Left lung (tissue), 10 donors: ENCODE results near the gene TCEANC2. TPM values are rescaled to one million over a fixed set of nuclear protein-coding genes. Genes with fewer than 3 reads are reported as not detected.

ENCODE experiments used
- ATAC-seq: fragments of 200-7000 bp; cut with Tn5 transposase; one replicate; pipeline ENCODE4 v1.9.1; 2020; ENCODE audit warnings: moderate library complexity
- DNase-seq, 4 donors: peaks; one replicate each; pipeline ENCODE4 v3.0.0-alpha.2; 2013 to 2020
- H3K27ac ChIP-seq, 2 donors: fragments of 200-600 bp; sonication (generic) in 1 of 2; one replicate each; pipeline versions ENCODE4 v1.5.0 to v1.8.0; 2020 to 2021
- H3K27me3 ChIP-seq, 2 donors: fragments of 200-600 bp; sonication (generic) in 1 of 2; one replicate each; pipeline versions ENCODE4 v1.5.0 to v1.8.0; 2020 to 2021
- H3K36me3 ChIP-seq, 2 donors: fragments of 200-600 bp; sonication (generic) in 1 of 2; one replicate each; pipeline versions ENCODE4 v1.5.0 to v1.8.0; 2020 to 2021
- H3K4me1 ChIP-seq, 2 donors: fragments of 200-600 bp; one replicate each; pipeline ENCODE4 v1.8.0; 2021
- H3K4me3 ChIP-seq, 2 donors: fragments of 200-600 bp; sonication (generic) in 1 of 2; one replicate each; pipeline versions ENCODE4 v1.5.0 to v1.8.0; 2020 to 2021; ENCODE audit warnings: mild to moderate bottlenecking in 1 of 2
- H3K9me3 ChIP-seq, 2 donors: fragments of 200-600 bp; sonication (generic) in 1 of 2; one replicate each; pipeline versions ENCODE4 v1.5.0 to v1.8.0; 2020 to 2021
- intact Hi-C, 2 donors: fragments of 100-400 bp; cut with DNase I; formaldehyde crosslinking; loops; one replicate each; pipeline versions ENCODE4 v1.11.2 to v1.14.2; 2022
- polyA plus RNA-seq, 6 donors: library from polyadenylated mRNA; unstranded; fragments of 120-200 nt; gene quantifications; one replicate each; pipeline ENCODE4 v1.2.1, GENCODE V29; 2013; ENCODE audit not compliant: insufficient read length in 6 of 6
- total RNA-seq, 2 donors: library from RNA; stranded (reverse); fragmentation: NEBNext Ultra II Directional; extraction: Animal tissue kit (Norgen Biotek cat#: 25700); gene quantifications; one replicate each; pipeline ENCODE4 v1.2.1, GENCODE V29; 2021
- TF ChIP-seq, protein P1 (sequence below), 2 donors: fragments of 200-600 bp; sonication (generic) in 1 of 2; IDR thresholded peaks; one replicate each; pipeline versions ENCODE4 v1.5.0 to v1.8.0; 2021; ENCODE audit warnings: antibody characterized with exemption in 2 of 2
- donor health status: DM: no; HTN: yes; CAD: no.
- donor health status: DM: no; HTN: no; CAD: no.

The TCEANC2 gene
- total and polyA plus RNA-seq, 8 donors, result 5.2 to 13.3 (median 10.2) TPM

DNA sequence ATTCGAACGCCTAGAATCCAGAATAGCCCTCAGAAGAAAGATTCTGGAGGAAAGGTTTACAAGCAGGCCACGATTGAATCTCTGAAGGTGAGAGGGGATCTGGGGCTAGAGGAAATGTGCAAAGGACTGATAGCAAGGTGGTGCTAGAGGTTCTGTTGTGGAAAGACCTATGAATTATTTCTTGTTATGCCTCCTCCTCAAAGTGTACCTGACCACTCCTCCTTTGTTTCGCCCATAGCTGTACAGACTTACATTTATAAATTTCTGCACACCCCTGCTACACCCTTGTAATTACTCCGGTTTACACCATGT is 986 bp downstream of the TCEANC2 start:
- ATAC-seq (no peak), DNase-seq (peak in 1 of 4 donors; percentile 2)
- intact Hi-C loops, result no loop called here
- no peaks in the 10 kb centered on the region for H3K27me3 ChIP-seq
- peak overlapping the region in 1 of 2 donors; percentile 98 for H3K27ac ChIP-seq
- H3K4me3 ChIP-seq, result peak overlapping the region; percentile 75 to 97
- peaks cover 15 to 42% of the 10 kb centered on the region in 2 donors for H3K4me1 ChIP-seq
- TF ChIP-seq, protein P1, sequence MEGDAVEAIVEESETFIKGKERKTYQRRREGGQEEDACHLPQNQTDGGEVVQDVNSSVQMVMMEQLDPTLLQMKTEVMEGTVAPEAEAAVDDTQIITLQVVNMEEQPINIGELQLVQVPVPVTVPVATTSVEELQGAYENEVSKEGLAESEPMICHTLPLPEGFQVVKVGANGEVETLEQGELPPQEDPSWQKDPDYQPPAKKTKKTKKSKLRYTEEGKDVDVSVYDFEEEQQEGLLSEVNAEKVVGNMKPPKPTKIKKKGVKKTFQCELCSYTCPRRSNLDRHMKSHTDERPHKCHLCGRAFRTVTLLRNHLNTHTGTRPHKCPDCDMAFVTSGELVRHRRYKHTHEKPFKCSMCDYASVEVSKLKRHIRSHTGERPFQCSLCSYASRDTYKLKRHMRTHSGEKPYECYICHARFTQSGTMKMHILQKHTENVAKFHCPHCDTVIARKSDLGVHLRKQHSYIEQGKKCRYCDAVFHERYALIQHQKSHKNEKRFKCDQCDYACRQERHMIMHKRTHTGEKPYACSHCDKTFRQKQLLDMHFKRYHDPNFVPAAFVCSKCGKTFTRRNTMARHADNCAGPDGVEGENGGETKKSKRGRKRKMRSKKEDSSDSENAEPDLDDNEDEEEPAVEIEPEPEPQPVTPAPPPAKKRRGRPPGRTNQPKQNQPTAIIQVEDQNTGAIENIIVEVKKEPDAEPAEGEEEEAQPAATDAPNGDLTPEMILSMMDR (IDR thresholded peaks at IDR 0.05), result no peak
- no peaks in the 10 kb centered on the region for H3K9me3 ChIP-seq
- peaks cover 0 to 5% of the 10 kb centered on the region in 2 donors for H3K36me3 ChIP-seq

DNA sequence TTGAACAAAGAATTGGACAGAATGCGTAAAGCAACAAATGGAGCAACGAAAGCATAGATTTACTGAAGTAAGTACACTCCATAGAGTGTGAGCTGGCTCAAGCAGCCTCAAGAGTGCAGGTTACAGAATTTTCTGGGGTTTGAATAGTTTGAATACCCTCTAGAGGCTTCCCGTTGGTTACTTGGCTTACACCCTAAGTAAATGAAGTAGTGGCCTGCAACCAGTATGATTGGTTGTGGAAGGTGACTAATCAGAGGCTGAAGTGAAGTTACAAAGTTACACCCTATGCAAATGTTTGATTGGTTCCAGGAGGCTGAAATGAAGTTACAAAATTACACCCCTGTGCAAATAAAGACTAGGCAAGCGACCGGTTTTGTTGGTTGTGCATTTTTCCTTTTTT is 10.9 kb downstream of the TCEANC2 start:
- Histone ChIP-seq H3K4me1 (no peaks in the 10 kb centered on the region), H3K4me3 (no peak overlapping the region), H3K9me3 (no peaks in the 10 kb centered on the region), H3K27ac (no peak overlapping the region), H3K27me3 (no peaks in the 10 kb centered on the region), H3K36me3 (no peaks in the 10 kb centered on the region)
- DNase-seq (no peak), ATAC-seq (no peak)
- TF ChIP-seq, protein P1 (IDR thresholded peaks at IDR 0.05), result no peak
- intact Hi-C loops, result no loop called here

DNA sequence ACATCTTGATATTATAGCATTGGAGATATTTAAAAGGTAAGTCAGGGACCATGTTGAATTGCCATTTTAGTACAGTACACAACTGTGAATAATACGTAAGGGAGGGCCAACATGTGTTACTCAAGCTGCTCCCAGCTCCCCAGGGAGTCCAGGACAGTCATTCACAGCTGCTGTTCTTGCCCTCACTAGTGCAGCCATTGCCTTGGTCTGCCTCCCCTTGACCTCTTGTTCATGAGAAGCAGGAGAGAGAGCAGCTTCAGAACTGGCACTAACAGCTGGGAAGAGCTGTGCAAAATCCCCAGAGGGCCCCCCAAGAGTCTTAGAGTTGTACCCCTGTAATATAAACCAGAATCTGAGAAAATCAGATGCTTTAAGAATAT is 16.4 kb downstream of the TCEANC2 start:
- intact Hi-C loops, result loop anchor here in 1 of 2 donors (5.0 kb wide), 1 partner anchor 423 kb away; no protein-coding TSS in a partner anchor
- ATAC-seq, result peak; percentile 17
- TF ChIP-seq, protein P1 (IDR thresholded peaks at IDR 0.05), result no peak

DNA sequence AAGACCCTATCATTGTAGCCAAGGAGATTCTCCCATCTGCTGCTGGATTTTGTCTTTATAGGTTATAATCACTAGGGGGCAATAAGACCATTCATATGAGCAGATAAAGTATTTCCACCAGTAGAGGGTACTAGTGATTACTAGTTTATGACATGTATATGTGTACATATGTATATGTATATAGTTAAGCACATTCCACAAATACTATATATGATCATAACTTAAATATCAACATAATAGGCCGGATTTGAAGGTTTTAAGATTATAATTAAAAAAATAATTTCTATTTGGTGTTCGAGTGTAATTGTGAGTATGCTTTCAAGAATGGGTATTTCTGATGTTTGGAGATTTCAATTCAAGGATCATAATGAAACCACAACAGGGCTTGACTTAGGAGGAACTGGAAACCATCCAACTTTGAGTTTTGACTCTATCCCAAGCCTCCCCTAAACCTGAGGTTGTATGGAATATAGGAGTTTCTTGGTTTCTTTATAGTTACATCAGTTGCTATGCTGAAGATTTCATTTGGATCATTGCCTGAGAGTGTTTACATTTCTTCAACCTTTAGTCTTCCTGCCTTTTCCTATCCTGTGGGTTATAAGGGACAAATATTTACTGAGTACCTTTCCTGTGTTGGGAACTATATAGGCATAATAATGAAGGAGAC is 16.9 kb downstream of the TCEANC2 start:
- DNase-seq, result peak in 2 of 4 donors; percentile 33 to 64
- no peaks in the 10 kb centered on the region for H3K27me3 ChIP-seq

More for the DNA sequence above, 16.4 kb downstream of the TCEANC2 start:
- no peak overlapping the region for H3K4me3 ChIP-seq
- no peaks in the 10 kb centered on the region for H3K9me3 ChIP-seq
- H3K27me3 ChIP-seq, result no peaks in the 10 kb centered on the region
- peaks cover 0 to 9% of the 10 kb centered on the region in 2 donors for H3K4me1 ChIP-seq
- H3K36me3 ChIP-seq, result peaks cover 0 to 15% of the 10 kb centered on the region in 2 donors
- no peak overlapping the region for H3K27ac ChIP-seq
- DNase-seq, result peak in 1 of 4 donors; percentile 1

DNA sequence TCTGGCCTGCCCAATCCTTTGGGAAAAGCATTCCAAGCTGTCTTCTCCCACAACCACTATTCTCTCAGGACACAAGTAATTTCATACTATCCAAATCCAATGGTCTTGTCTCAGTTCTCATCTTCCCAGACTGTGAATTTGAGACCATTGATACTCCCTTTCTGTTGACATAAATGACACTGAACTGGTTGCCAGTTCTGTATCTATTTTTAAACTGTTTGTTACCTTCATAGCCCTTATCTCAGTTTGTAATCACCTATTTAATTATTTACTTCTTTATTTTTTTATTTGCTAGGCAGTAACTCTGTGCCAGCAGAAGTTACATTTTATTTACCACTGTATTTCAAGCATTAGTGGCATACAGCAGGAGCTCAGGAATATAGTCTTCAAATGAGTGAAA is 24.0 kb downstream of the TCEANC2 start:
- Histone ChIP-seq H3K36me3 (peaks cover 0 to 3% of the 10 kb centered on the region in 2 donors), H3K27ac (no peak overlapping the region), H3K4me3 (no peak overlapping the region), H3K27me3 (no peaks in the 10 kb centered on the region), H3K4me1 (no peaks in the 10 kb centered on the region), H3K9me3 (no peaks in the 10 kb centered on the region)
- TF ChIP-seq, protein P1 (IDR thresholded peaks at IDR 0.05), result no peak
- ATAC-seq (no peak), DNase-seq (no peak)
- intact Hi-C loops, result no loop called here

More for the DNA sequence above, 16.9 kb downstream of the TCEANC2 start:
- peak; percentile 96 for ATAC-seq
- Histone ChIP-seq H3K4me3 (no peak overlapping the region), H3K36me3 (peaks cover 0 to 15% of the 10 kb centered on the region in 2 donors), H3K9me3 (no peaks in the 10 kb centered on the region), H3K27ac (no peak overlapping the region), H3K4me1 (peaks cover 0 to 9% of the 10 kb centered on the region in 2 donors)
- intact Hi-C loops, result no loop called here
- TF ChIP-seq, protein P1 (IDR thresholded peaks at IDR 0.05), result peak; percentile 46 to 74
